Endothelial cell of umbilical vein (primary cell): ENCODE data around the gene NRGN. TPM values are rescaled to one million over a fixed set of nuclear protein-coding genes. Genes with fewer than 3 reads are reported as not detected.

Experiments used
- BruUV-seq: library from RNA; stranded (reverse); fragments of 400-500 nt; replicated peaks from 2 replicates; lab custom pipeline; 2021; lab: Mats Ljungman, UMichigan
- CTCF ChIA-PET: fragments of 300-600, 350-600 bp; sonication (Branson Sonifier 250); formaldehyde crosslinking; loops from one replicate; lab custom pipeline; 2021; ENCODE audit warnings: antibody characterized with exemption, inconsistent platforms; lab: Charles Lee
- POLR2A ChIA-PET: fragments of 300-600, 350-600 bp; sonication (Branson Sonifier 250); formaldehyde crosslinking; loops from one replicate; lab custom pipeline; 2021; ENCODE audit warnings: antibody characterized with exemption, inconsistent platforms; lab: Charles Lee
- DNase-seq: peaks from one replicate; pipeline ENCODE4 v3.0.0-alpha.2; 2011; ENCODE audit warnings: low read depth, low spot score
- FAIRE-seq: peaks from 2 replicates; lab custom pipeline; 2011; peaks lifted over from hg19 to GRCh38; lab: Jason Lieb, UNC
- H2AFZ ChIP-seq: 2 replicates; pipeline ENCODE4 v1.6.0; 2012; ENCODE audit warnings: low read depth, low read length, control low read depth, inconsistent platforms
- H3K27ac ChIP-seq: 2 replicates; pipeline ENCODE4 v1.5.1; 2011; ENCODE audit warnings: low read depth, mild to moderate bottlenecking, control low read depth, low read length, moderate library complexity; ENCODE audit not compliant: insufficient read depth
- H3K27me3 ChIP-seq, 2 experiments: 2 replicates each; pipeline versions ENCODE4 v1.6.0 to v1.6.1; 2011; ENCODE audit warnings: low read length in 2 of 2, mixed read lengths in 1 of 2; ENCODE audit not compliant: control insufficient read depth in 2 of 2, insufficient read depth in 2 of 2
- H3K36me3 ChIP-seq, 2 experiments: 2 replicates in 1 of 2; 3 replicates in 1 of 2; pipeline ENCODE4 v1.5.1; 2011; ENCODE audit warnings: low read length in 2 of 2, mild to moderate bottlenecking in 1 of 2, moderate library complexity in 1 of 2; ENCODE audit not compliant: control insufficient read depth in 2 of 2, insufficient read depth in 2 of 2; ENCODE audit errors: extremely low read depth in 1 of 2
- H3K4me1 ChIP-seq: 3 replicates; pipeline ENCODE4 v1.5.1; 2011; ENCODE audit warnings: mild to moderate bottlenecking, low read length; ENCODE audit not compliant: control insufficient read depth, insufficient read depth; ENCODE audit errors: extremely low read depth
- H3K4me2 ChIP-seq: 2 replicates; pipeline ENCODE4 v1.6.1; 2011; ENCODE audit warnings: low read length, control low read depth, mixed read lengths; ENCODE audit not compliant: insufficient read depth
- H3K4me3 ChIP-seq, 3 experiments: fragments of 200-600 bp in 1 of 3; sonication (generic), shearing (Covaris generic) in 1 of 3; replicated peaks in 1 of 3; 2 replicates each; pipeline ENCODE4 v1.5.1; 2011 to 2016; ENCODE audit warnings: control low read depth in 3 of 3, low read length in 3 of 3, mild to moderate bottlenecking in 2 of 3, inconsistent platforms in 1 of 3, low read depth in 1 of 3, moderate library complexity in 1 of 3; ENCODE audit not compliant: insufficient read depth in 1 of 3
- H3K79me2 ChIP-seq: 2 replicates; pipeline ENCODE4 v1.6.0; 2012; ENCODE audit warnings: low read length, inconsistent platforms; ENCODE audit not compliant: control insufficient read depth, insufficient read depth
- H3K9ac ChIP-seq: replicated peaks from 2 replicates; pipeline ENCODE3; 2011; ENCODE audit warnings: low read length, control low read depth; ENCODE audit not compliant: insufficient read depth; ENCODE audit errors: extremely low read depth
- H3K9me1 ChIP-seq: replicated peaks from 3 replicates; pipeline ENCODE4 v1.6.0; 2011; ENCODE audit warnings: mild to moderate bottlenecking, low read length; ENCODE audit not compliant: control insufficient read depth, insufficient read depth; ENCODE audit errors: extremely low read depth
- H3K9me3 ChIP-seq: replicated peaks from 2 replicates; pipeline ENCODE4 v1.5.1; 2012; ENCODE audit warnings: low read length, inconsistent platforms; ENCODE audit not compliant: control insufficient read depth, insufficient read depth
- H4K20me1 ChIP-seq: replicated peaks from 2 replicates; pipeline ENCODE3; 2011; ENCODE audit warnings: mild to moderate bottlenecking, low read length; ENCODE audit not compliant: control insufficient read depth, insufficient read depth; ENCODE audit errors: extremely low read depth
- CTCF ChIP-seq, 2 donors: IDR thresholded peaks; 1 replicate in 1 of 2; 2 replicates in 1 of 2; pipeline ENCODE4 v1.5.1; 2011; ENCODE audit warnings: low read length in 2 of 2, mild to moderate bottlenecking in 2 of 2, moderate library complexity in 2 of 2, control low read depth in 1 of 2, inconsistent platforms in 1 of 2, low read depth in 1 of 2; ENCODE audit not compliant: insufficient read depth in 1 of 2; ENCODE audit errors: extremely low read depth in 1 of 2
- EZH2 ChIP-seq: IDR thresholded peaks from 2 replicates; pipeline ENCODE4 v1.6.1; 2012; ENCODE audit warnings: borderline replicate concordance, low read depth, mild to moderate bottlenecking, moderate library complexity, low read length, inconsistent platforms; ENCODE audit not compliant: severe bottlenecking
- FOS ChIP-seq: IDR thresholded peaks from 2 replicates; pipeline ENCODE4 v1.6.1; 2011; ENCODE audit warnings: mild to moderate bottlenecking, low read length, moderate library complexity, borderline replicate concordance; ENCODE audit not compliant: insufficient read depth
- GATA2 ChIP-seq: IDR thresholded peaks from 2 replicates; pipeline ENCODE4 v1.7.0; 2011; ENCODE audit warnings: low read depth, mild to moderate bottlenecking, moderate library complexity, mixed read lengths, low read length; ENCODE audit not compliant: insufficient read length, insufficient read depth
- JUN ChIP-seq: IDR thresholded peaks from 2 replicates; pipeline ENCODE4 v1.6.1; 2011; ENCODE audit warnings: borderline replicate concordance, low read depth; ENCODE audit not compliant: insufficient read length, insufficient read depth
- MAX ChIP-seq: IDR thresholded peaks from 2 replicates; pipeline ENCODE4 v1.6.1; 2011; ENCODE audit not compliant: insufficient read depth, insufficient read length
- MYC ChIP-seq: IDR thresholded peaks from one replicate; pipeline ENCODE4 v1.6.1; 2011; ENCODE audit warnings: mild to moderate bottlenecking, low read depth, low read length
- POLR2A ChIP-seq: IDR thresholded peaks from 2 replicates; pipeline ENCODE4 v1.6.1; 2012; ENCODE audit warnings: low read depth, mild to moderate bottlenecking, control low read depth, low read length
- POLR2AphosphoS5 ChIP-seq: IDR thresholded peaks from 2 replicates; pipeline ENCODE4 v1.6.1; 2012; ENCODE audit warnings: low read depth, mild to moderate bottlenecking, control low read depth, low read length, moderate library complexity; ENCODE audit not compliant: insufficient read depth
- dilution Hi-C: fragments of 300-500 bp; cut with MboI; formaldehyde crosslinking; loops from one replicate; pipeline ENCODE4 v1.15.0; 2019; ENCODE audit warnings: low sequenced_read_pairs; ENCODE audit not compliant: extremely low pct_ligation_motif_present
- intact Hi-C: fragments of 100-400 bp; cut with micrococcal nuclease; formaldehyde crosslinking; loops from one replicate; pipeline ENCODE4 v1.10.0; 2022
- polyA plus RNA-seq, 4 experiments: library from polyadenylated mRNA; depleted of rRNA in 3 of 4; stranded (reverse) in 3 of 4; unstranded in 1 of 4; fragments of >200 nt; gene quantifications; 2 replicates each; pipeline versions ENCODE4 v1.2.1 to v1.2.3, GENCODE V29; 2011 to 2012; ENCODE audit warnings: missing spikeins in 1 of 4
- total RNA-seq: library from RNA; stranded (reverse); gene quantifications from 2 replicates; pipeline ENCODE4 v1.2.3, GENCODE V29; 2021

The NRGN gene
- total and polyA plus RNA-seq, 2 donors (not counting 3 experiments of a cell fraction or from before 2014, with no cell fraction given) = 29.1 to 33.5 TPM

- ChIA-PET POLR2A (no interaction called here), CTCF (interaction anchor here (0.9 to 10.2 kb wide), 5 partner anchors 28 to 122 kb away, joined by 3 to 191 read pairs (median 74); no protein-coding TSS in a partner anchor)
- H3K9me1 ChIP-seq = no peaks in the 10 kb centered on the region
- H3K36me3 ChIP-seq = no peaks in the 10 kb centered on the region
- no peak overlapping the region for H3K4me2 ChIP-seq
- TF ChIP-seq CTCF (IDR thresholded peaks at IDR 0.05; ENCODE audit: extremely low read depth in 1 of 2, insufficient read depth in 1 of 2, low read depth in 1 of 2, low read length in 2 of 2) = no peak
- no peak for TF ChIP-seq FOS
- no peak for TF ChIP-seq POLR2AphosphoS5
- no peak for TF ChIP-seq MAX
- no peak for TF ChIP-seq EZH2
- no peak for TF ChIP-seq GATA2
- no peak for TF ChIP-seq POLR2A
- no peak for TF ChIP-seq MYC
- TF ChIP-seq JUN = no peak
- H2AFZ ChIP-seq = no peak overlapping the region
- H3K27me3 ChIP-seq = no peaks in the 10 kb centered on the region
- intact Hi-C loops (no loop called here), dilution Hi-C loops (no loop called here)
- no peaks in the 10 kb centered on the region for H3K9me3 ChIP-seq
- no peak overlapping the region for H3K27ac ChIP-seq
- H3K79me2 ChIP-seq = peaks cover 100% of the 10 kb centered on the region
- H4K20me1 ChIP-seq = peaks cover 6% of the 10 kb centered on the region
- no peak overlapping the region for H3K9ac ChIP-seq
- DNase-seq = no peak
- BruUV-seq = no TSS peak
- no peak overlapping the region for H3K4me3 ChIP-seq
- FAIRE-seq = no peak
- peaks cover 4% of the 10 kb centered on the region for H3K4me1 ChIP-seq
Measured at GRCh38 chr11:124791626-124792341, 52.0 kb downstream of the NRGN start.
